GM23338 (cell line): ENCODE results near the gene USP48. TPM values are rescaled to one million over a fixed set of nuclear protein-coding genes. Genes with fewer than 3 reads are reported as not detected.

Experiments used
- ATAC-seq: fragments of 200-7000 bp; cut with Tn5 transposase; 3 replicates; pipeline ENCODE4 v1.9.1; 2020
- DNase-seq: peaks from one replicate; pipeline ENCODE4 v3.0.0-alpha.2; 2015; ENCODE audit warnings: low spot score
- H2AFZ ChIP-seq: fragments of 200-600 bp; sonication (generic); 2 replicates; pipeline ENCODE4 v1.8.0; 2016; ENCODE audit warnings: antibody characterized with exemption, mild to moderate bottlenecking, moderate library complexity
- H3F3A ChIP-seq: fragments of 200-600 bp; sonication (generic); replicated peaks from 2 replicates; pipeline ENCODE4 v1.8.0; 2017; ENCODE audit warnings: antibody characterized with exemption, mixed run types, low read depth
- H3K27ac ChIP-seq: fragments of 200-600 bp; sonication (generic); 2 replicates; pipeline ENCODE4 v1.6.1; 2016; ENCODE audit warnings: low read depth
- H3K27me3 ChIP-seq: fragments of 200-600 bp; sonication (generic); 2 replicates; pipeline ENCODE4 v1.8.0; 2016; ENCODE audit warnings: mild to moderate bottlenecking, mixed run types, moderate library complexity; ENCODE audit not compliant: insufficient read depth
- H3K36me3 ChIP-seq: fragments of 200-600 bp; sonication (generic); 2 replicates; pipeline ENCODE4 v1.8.0; 2016; ENCODE audit warnings: mild to moderate bottlenecking; ENCODE audit not compliant: insufficient read depth
- H3K4me1 ChIP-seq: fragments of 200-600 bp; sonication (generic); 2 replicates; pipeline ENCODE4 v1.8.0; 2016; ENCODE audit warnings: mild to moderate bottlenecking, moderate library complexity; ENCODE audit not compliant: insufficient read depth
- H3K4me2 ChIP-seq: fragments of 200-600 bp; sonication (generic); 2 replicates; pipeline ENCODE4 v1.7.1; 2017; ENCODE audit warnings: mixed run types
- H3K4me3 ChIP-seq: fragments of 200-600 bp; sonication (generic); 2 replicates; pipeline ENCODE4 v1.6.1; 2016; ENCODE audit warnings: mixed run types
- H3K79me2 ChIP-seq: fragments of 200-600 bp; sonication (generic); replicated peaks from 2 replicates; pipeline ENCODE4 v1.8.0; 2017; ENCODE audit warnings: mild to moderate bottlenecking; ENCODE audit not compliant: insufficient read depth
- H3K9me2 ChIP-seq: fragments of 200-600 bp; sonication (generic); 2 replicates; pipeline ENCODE4 v1.8.0; 2017; ENCODE audit not compliant: insufficient read depth
- H4K20me1 ChIP-seq: fragments of 200-600 bp; sonication (generic); replicated peaks from 2 replicates; pipeline ENCODE4 v1.8.0; 2017; ENCODE audit warnings: mild to moderate bottlenecking; ENCODE audit not compliant: insufficient read depth
- H3K27ac Mint-ChIP-seq: 2 replicates; pipeline ENCODE4 v1.8.0; 2020; ENCODE audit warnings: inconsistent platforms, mild to moderate bottlenecking, moderate library complexity, mixed read lengths
- H3K27me3 Mint-ChIP-seq: 3 replicates; pipeline ENCODE4 v1.8.0; 2022; ENCODE audit warnings: low read depth, mild to moderate bottlenecking, moderate library complexity, mixed read lengths, inconsistent platforms; ENCODE audit not compliant: insufficient read depth, poor library complexity
- H3K36me3 Mint-ChIP-seq: 3 replicates; pipeline ENCODE4 v1.8.0; 2021; ENCODE audit warnings: low read depth, mild to moderate bottlenecking, inconsistent platforms, moderate library complexity, mixed read lengths
- H3K4me1 Mint-ChIP-seq: 3 replicates; pipeline ENCODE4 v1.8.0; 2020; ENCODE audit warnings: mild to moderate bottlenecking, inconsistent platforms, mixed read lengths
- H3K4me3 Mint-ChIP-seq: 3 replicates; pipeline ENCODE4 v1.8.0; 2021; ENCODE audit warnings: moderate library complexity, mild to moderate bottlenecking, inconsistent platforms, mixed read lengths
- H3K9me3 Mint-ChIP-seq: 3 replicates; pipeline ENCODE4 v1.8.0; 2020; ENCODE audit warnings: moderate library complexity, mild to moderate bottlenecking, inconsistent platforms, mixed read lengths
- CREB1 ChIP-seq: fragments of 250-450 bp; sonication (Bioruptor Pico); IDR thresholded peaks from 2 replicates; pipeline ENCODE4 v1.5.0; 2020; ENCODE audit warnings: low read depth, mild to moderate bottlenecking, moderate library complexity
- CTCF ChIP-seq, 2 experiments: fragments of 200-600 bp in 1 of 2; sonication (generic) in 1 of 2; conservative IDR thresholded peaks; 2 replicates each; pipeline versions ENCODE4 v1.5.1 to v1.6.1; 2016 to 2017; ENCODE audit warnings: antibody characterized with exemption in 2 of 2, low read depth in 2 of 2, mild to moderate bottlenecking in 2 of 2, moderate library complexity in 1 of 2
- EZH2 ChIP-seq: fragments of 200-600 bp; sonication (generic); IDR thresholded peaks from one replicate; pipeline ENCODE4 v1.8.0; 2017; ENCODE audit warnings: antibody characterized with exemption, mild to moderate bottlenecking, low read depth; ENCODE audit not compliant: unreplicated experiment
- EZH2phosphoT487 ChIP-seq: fragments of 200-600 bp; sonication (generic); IDR thresholded peaks from one replicate; pipeline ENCODE4 v1.8.1; 2018; ENCODE audit warnings: antibody characterized with exemption; ENCODE audit not compliant: unreplicated experiment
- JUNB ChIP-seq: IDR thresholded peaks from one replicate; pipeline ENCODE4 v1.6.1; 2016; ENCODE audit warnings: antibody characterized with exemption; ENCODE audit not compliant: unreplicated experiment
- NANOG ChIP-seq: IDR thresholded peaks from 2 replicates; pipeline ENCODE4 v1.6.1; 2016; ENCODE audit warnings: antibody characterized with exemption, borderline replicate concordance
- POLR2AphosphoS5 ChIP-seq: IDR thresholded peaks from 2 replicates; pipeline ENCODE4 v1.6.1; 2016; ENCODE audit warnings: antibody characterized with exemption, low read depth
- STAT1 ChIP-seq: IDR thresholded peaks from one replicate; pipeline ENCODE4 v1.6.1; 2016; ENCODE audit warnings: antibody characterized with exemption; ENCODE audit not compliant: unreplicated experiment
- ZNF114 ChIP-seq: fragments of 250-450 bp; sonication (Bioruptor Pico); IDR thresholded peaks from 2 replicates; pipeline ENCODE4 v1.5.0; 2020; ENCODE audit warnings: mild to moderate bottlenecking, moderate library complexity
- ZNF331 ChIP-seq: fragments of 250-450 bp; sonication (Bioruptor Pico); IDR thresholded peaks from 2 replicates; pipeline ENCODE4 v1.5.0; 2020; ENCODE audit warnings: low read depth, mild to moderate bottlenecking, moderate library complexity
- polyA plus RNA-seq: library from polyadenylated mRNA; unstranded; fragments of >200 nt; fragmentation: Nextera tagmentation; extraction: Ambion mirVana; gene quantifications from 2 replicates; pipeline ENCODE4 v1.2.1, GENCODE V29; 2016
- total RNA-seq: library from RNA; depleted of rRNA; stranded (reverse); fragments of >200 nt; shearing (Covaris generic); gene quantifications from 2 replicates; pipeline ENCODE4 v1.2.3, GENCODE V29; 2014
- TF ChIP-seq, protein P1 (sequence below): IDR thresholded peaks from one replicate; pipeline ENCODE4 v1.6.1; 2018; ENCODE audit warnings: antibody characterized with exemption; ENCODE audit not compliant: unreplicated experiment
- TF ChIP-seq, protein P2 (sequence below): IDR thresholded peaks from 2 replicates; pipeline ENCODE4 v1.6.1; 2016; ENCODE audit warnings: antibody characterized with exemption

The USP48 gene
- total and polyA plus RNA-seq, 2 experiments from 2014 or later, result 85.9 to 151 TPM

DNA sequence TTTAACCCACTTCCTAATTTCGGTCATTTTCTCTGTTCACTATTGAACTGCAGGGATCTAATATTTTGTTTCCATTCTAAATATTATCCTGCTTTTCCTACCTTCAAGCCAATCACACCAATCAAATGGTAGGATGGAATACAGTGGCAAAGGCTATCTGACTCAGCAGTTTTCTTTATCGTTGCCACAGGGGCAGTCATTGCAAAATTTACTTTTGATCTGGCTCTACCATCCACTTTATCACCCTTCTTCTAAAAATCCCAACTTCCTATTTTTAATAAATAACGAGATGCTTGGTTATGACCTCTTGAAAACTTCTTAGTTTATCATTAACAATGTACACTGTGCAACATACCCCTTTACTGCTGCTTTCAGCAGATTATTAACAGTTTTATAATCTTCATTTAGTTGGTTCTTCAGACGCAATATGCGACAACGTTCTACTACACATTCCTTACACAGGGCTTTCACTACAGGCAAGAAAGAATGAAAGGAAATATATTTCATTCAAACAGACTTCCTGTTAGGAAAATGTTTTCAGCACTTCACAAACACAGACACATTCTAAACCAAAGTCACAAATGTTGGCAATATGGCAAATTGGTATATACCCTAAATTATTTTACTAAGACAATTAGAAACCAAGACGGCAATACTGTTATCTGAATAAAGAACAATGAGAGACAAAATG, 61.5 kb downstream of the USP48 start (continued):
- TF ChIP-seq CTCF (conservative IDR thresholded peaks at IDR 0.05; ENCODE audit: low read depth in 2 of 2) (no peak), POLR2AphosphoS5 (no peak)

GRCh38 chr1:21716169-21716568, 66.8 kb downstream of the USP48 start:
- H3F3A ChIP-seq, result 0 out of 2 replicates have a peak, but pooled peaks cover 3% of the 10 kb centered on the region
- no peak overlapping the region for H3K27ac Mint-ChIP-seq
- TF ChIP-seq CTCF (conservative IDR thresholded peaks at IDR 0.05; ENCODE audit: low read depth in 2 of 2) (no peak), EZH2 (no peak), NANOG (no peak), CREB1 (CRISPR knock-in tag) (no peak), STAT1 (no peak), ZNF114 (CRISPR knock-in tag) (no peak), JUNB (no peak), ZNF331 (no peak), EZH2phosphoT487 (no peak), POLR2AphosphoS5 (no peak)
- TF ChIP-seq, protein P1, sequence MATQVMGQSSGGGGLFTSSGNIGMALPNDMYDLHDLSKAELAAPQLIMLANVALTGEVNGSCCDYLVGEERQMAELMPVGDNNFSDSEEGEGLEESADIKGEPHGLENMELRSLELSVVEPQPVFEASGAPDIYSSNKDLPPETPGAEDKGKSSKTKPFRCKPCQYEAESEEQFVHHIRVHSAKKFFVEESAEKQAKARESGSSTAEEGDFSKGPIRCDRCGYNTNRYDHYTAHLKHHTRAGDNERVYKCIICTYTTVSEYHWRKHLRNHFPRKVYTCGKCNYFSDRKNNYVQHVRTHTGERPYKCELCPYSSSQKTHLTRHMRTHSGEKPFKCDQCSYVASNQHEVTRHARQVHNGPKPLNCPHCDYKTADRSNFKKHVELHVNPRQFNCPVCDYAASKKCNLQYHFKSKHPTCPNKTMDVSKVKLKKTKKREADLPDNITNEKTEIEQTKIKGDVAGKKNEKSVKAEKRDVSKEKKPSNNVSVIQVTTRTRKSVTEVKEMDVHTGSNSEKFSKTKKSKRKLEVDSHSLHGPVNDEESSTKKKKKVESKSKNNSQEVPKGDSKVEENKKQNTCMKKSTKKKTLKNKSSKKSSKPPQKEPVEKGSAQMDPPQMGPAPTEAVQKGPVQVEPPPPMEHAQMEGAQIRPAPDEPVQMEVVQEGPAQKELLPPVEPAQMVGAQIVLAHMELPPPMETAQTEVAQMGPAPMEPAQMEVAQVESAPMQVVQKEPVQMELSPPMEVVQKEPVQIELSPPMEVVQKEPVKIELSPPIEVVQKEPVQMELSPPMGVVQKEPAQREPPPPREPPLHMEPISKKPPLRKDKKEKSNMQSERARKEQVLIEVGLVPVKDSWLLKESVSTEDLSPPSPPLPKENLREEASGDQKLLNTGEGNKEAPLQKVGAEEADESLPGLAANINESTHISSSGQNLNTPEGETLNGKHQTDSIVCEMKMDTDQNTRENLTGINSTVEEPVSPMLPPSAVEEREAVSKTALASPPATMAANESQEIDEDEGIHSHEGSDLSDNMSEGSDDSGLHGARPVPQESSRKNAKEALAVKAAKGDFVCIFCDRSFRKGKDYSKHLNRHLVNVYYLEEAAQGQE, result no peak
- TF ChIP-seq, protein P2, sequence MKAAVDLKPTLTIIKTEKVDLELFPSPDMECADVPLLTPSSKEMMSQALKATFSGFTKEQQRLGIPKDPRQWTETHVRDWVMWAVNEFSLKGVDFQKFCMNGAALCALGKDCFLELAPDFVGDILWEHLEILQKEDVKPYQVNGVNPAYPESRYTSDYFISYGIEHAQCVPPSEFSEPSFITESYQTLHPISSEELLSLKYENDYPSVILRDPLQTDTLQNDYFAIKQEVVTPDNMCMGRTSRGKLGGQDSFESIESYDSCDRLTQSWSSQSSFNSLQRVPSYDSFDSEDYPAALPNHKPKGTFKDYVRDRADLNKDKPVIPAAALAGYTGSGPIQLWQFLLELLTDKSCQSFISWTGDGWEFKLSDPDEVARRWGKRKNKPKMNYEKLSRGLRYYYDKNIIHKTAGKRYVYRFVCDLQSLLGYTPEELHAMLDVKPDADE, result no peak

More at GRCh38 chr1:21716169-21716568, 66.8 kb downstream of the USP48 start:
- no peaks in the 10 kb centered on the region for H3K9me3 Mint-ChIP-seq
- no peaks in the 10 kb centered on the region for H3K4me1 Mint-ChIP-seq
- peaks cover 64% of the 10 kb centered on the region for H3K36me3 Mint-ChIP-seq
- peaks cover 45% of the 10 kb centered on the region for H3K36me3 ChIP-seq
- no peaks in the 10 kb centered on the region for H3K79me2 ChIP-seq
- H3K27me3 ChIP-seq, result no peaks in the 10 kb centered on the region
- H3K27ac ChIP-seq, result no peak overlapping the region
- no peak overlapping the region for H3K4me3 Mint-ChIP-seq
- H2AFZ ChIP-seq, result no peak overlapping the region
- ATAC-seq, result no peak
- H3K4me1 ChIP-seq, result no peaks in the 10 kb centered on the region
- DNase-seq, result no peak
- H4K20me1 ChIP-seq, result peaks cover 3% of the 10 kb centered on the region
- H3K4me3 ChIP-seq, result no peak overlapping the region
- H3K4me2 ChIP-seq, result no peak overlapping the region
- peaks cover 8% of the 10 kb centered on the region for H3K27me3 Mint-ChIP-seq
- H3K9me2 ChIP-seq, result no peaks in the 10 kb centered on the region
